Cortex of kidney (tissue), 1 donor: ENCODE data around the gene DNAH11.
"Not testable (repeated sequence)": the region's sequence is repeated elsewhere in the genome, so short reads cannot be mapped to it uniquely, and the experiment has no call there.

ENCODE experiments used
- DNase-seq: peaks from one replicate; lab custom pipeline; 2025; lab: John Stamatoyannopoulos, UW

Gene DNAH11

DNA sequence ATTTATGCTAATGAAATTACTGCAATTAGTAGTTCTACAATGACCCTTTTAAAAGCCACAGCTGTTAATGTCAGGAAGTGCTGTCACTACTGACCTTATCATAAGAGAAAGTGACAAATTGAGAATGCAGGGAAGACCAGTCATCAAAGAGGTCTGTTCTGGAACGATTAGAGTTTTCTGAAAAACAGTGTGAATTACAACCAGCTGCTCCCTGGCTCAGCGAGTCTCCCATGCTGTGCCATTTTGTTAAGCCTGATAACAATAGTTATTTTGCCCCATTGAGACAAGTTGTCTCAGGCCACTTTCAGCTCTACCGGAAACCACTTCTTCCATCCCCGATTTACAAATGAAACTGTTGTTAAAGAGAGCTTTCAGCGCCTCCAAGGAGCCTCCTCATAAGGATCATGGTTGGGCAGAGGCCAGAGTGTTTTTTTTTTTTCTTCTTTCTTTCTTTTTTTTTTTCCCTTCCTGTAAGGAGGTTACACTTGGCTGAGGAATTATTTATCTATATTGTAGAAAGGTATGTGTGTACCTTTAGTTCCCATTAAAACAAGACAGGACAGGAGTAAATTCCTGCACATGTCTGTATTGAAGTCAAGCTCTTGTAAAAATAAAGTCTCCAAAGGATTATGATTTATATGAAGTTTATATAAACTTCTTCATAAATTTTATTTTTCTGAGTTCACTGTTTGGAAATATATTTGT lies 229.2 kb downstream of the DNAH11 start:
- DNase-seq, result no peak

DNA sequence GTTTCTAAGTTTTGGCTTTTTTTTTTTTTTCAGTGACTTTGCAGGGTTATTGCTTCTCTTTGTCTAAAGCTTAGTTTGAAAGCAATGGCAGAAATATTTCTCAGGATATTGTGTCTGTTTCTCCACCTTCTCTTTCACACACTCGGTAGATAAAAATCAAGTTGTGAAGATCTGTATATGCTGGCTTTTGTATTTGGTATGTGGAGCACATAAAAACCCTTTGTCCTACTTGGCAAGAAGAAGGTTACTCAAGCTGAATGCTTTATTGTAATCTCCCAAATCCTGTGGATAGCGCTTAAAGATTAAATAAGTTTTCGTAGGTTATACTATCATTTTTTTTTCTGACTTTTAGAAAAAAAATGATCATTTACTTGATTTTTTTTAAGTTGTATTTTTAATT lies 230.5 kb downstream of the DNAH11 start:
- DNase-seq, result no peak

DNA sequence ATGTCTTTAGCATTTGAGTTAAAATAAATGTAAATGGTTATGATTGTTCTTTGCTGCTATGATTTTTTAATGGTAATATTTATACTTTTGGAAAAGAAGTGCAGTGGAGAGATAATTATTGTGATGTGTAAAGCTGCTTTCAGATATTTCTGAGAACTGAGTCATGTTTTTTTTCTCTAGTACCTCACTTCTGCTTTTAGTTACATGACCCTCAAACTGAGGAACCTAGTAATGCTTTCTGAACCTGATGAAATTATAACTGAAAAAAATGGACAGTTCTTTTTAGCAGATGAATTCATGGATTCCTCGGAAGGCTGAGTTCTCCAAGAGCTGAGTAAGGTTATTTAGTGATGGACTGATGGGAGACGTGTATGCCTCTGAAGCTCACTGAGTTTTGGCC lies 235.1 kb downstream of the DNAH11 start:
- no peak for DNase-seq

DNA sequence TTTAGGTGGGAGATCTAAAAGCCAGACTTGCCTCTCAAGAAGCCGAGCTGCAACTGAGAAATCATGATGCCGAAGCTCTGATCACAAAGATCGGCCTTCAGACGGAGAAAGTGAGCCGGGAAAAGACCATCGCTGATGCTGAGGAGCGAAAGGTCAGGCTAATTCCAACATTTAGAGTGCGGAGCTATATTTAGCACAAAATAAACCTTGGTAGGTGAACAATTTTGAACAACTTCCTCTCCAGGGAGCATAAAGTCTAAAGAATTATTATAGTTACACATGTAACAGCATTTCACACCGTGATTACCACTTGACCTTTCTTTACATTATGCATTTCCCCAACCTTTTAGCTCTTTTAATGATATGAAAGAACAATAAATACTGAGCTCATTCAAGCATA lies 236.1 kb downstream of the DNAH11 start:
- no peak for DNase-seq

DNA sequence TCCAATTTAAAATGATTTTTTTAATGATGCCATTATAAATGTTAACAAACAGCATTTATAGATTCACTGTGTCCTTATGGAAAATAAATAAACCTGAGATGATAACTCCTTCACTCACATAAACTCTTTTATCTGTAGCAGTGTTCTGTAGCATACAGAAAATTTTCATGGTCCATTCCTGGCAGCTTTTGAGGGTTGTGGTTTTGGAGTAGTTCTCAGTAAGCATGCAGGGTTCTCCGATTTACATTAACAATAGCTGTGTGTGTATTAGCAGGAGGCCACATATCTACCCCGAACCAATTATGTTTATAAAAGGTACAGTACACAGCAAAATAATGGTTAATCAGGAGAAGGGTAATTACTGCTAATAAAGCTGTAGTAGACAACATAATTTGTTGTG lies 240.2 kb downstream of the DNAH11 start:
- no peak for DNase-seq

DNA sequence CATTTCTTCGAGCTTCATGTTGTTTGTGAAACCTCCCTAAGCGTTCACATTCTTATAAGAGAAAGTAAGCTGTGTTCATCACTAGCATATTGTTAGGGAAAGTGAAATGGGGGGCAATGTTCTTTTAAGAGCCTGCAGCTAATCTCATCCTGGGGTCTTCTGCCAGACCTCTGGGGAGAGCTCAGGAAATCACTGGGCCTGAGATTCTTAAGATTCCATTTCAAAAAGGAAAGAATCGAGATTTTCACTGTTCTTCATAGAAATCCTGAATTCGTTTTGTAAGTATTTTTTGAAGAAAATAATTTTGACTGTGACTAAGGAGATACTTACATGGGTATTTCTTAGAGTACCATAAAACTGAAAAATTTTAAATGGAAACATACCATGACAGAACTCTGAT lies 242.2 kb downstream of the DNAH11 start:
- no peak for DNase-seq

DNA sequence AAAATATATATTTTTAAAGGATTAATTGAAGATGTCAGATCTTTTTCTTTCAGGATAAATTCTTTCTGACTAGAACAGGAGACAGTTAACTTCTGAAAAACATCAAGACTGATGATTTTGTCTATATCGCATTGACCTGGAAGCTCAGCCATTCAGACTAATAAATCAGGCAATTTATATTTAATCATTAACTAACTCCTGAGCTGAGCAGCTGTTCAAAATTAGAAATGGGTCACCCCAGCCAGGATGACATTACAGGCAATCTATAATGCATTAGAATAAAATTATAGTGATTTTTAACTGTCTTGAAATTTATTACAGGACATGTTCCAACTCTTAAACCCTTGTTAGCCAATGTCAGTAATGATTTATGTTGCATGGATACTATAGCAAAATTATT lies 263.0 kb downstream of the DNAH11 start:
- no peak for DNase-seq

DNA sequence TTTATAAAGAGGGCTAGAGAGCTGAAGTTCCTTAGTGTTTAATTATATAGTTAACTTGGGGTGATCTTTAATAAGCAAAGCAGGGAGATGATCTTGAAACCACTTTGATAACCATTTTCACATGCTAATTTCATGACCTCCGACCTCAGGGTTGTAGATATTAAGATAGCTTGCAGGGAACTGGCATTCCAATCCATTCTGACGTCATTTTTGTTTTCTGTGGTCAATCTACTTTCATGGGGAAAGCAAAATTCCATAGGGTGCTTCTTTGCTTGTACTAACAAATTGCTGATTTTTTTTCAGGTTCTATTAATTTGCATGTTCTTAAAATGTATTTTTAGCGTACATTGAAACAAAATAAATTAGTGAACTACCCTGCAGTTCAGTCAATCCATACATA lies 263.5 kb downstream of the DNAH11 start:
- no peak for DNase-seq

DNA sequence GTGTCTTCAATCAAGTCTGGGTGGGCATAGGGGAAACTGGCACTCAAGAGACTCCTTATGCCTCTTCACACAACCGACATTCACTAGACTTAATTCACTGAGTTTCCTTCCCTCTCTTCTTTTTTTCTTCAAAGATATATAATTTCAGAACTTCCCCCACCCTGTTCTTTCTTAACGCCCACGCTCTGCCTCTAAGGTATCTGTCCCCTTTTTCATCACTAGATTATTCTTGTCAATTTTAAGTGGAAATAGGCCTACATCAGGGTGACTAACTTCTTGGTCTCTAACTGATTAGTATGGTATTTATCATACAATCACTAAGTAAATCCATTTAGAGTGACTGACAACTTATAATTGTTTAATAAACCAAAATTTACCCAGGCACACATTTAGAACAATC lies 276.2 kb downstream of the DNAH11 start:
- DNase-seq, result no peak

DNA sequence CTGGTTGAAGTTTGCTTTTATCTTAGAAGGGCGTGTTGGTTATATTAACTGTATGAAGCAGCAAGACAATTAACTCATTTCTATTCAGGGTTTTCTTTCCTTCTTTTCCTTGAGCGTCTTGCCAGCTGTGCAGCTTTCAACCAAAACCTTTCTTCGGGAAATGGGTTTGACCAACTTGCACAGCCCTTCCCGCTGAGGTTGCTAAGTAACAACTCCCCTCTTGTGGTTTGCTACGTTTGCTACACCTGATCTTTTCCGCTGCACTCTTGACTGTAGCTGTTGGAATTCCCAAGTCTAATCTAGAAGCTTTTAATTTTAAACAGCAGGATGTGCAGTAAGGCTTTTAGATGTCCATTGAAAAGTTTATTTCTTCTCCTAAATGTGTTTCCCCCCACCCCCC lies 286.0 kb downstream of the DNAH11 start:
- no peak for DNase-seq

DNA sequence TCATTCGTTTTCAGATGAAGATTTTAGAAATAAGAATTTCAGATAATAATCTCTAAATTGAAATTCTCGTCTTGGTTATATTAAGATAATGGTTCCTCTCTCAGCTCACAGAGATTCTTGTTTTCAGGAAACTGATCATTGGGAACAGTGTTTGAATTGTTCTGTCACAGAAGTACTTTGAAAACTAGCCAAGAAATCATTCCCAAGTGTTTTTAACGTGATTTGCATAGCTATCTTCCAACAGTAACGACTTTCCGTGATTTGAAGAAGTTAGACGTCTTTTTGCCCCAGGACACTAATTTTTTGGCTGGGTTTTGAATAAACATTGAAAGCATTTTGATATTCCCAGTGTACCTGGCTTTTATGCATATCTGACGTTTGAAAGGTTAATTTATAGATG lies 286.9 kb downstream of the DNAH11 start:
- no peak for DNase-seq

DNA sequence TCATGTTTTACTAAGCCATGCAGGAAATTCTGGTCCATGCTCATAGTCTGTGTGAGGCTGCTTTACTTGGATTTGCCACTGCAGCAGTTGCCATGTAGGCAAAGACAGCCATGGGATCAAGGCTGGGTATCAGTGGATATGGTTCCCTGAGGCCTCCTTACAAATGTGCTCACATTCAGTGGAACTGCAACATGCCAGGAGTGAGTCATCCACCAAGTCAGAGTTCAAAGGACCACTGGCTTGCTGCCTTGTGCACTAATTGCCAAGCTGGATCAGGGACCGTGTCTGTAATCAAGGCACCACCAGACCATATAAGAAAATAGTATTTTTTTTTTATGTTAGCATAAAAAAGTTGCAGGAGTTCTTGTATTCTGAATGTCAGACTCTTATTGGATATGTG lies 301.9 kb downstream of the DNAH11 start:
- no peak for DNase-seq

DNA sequence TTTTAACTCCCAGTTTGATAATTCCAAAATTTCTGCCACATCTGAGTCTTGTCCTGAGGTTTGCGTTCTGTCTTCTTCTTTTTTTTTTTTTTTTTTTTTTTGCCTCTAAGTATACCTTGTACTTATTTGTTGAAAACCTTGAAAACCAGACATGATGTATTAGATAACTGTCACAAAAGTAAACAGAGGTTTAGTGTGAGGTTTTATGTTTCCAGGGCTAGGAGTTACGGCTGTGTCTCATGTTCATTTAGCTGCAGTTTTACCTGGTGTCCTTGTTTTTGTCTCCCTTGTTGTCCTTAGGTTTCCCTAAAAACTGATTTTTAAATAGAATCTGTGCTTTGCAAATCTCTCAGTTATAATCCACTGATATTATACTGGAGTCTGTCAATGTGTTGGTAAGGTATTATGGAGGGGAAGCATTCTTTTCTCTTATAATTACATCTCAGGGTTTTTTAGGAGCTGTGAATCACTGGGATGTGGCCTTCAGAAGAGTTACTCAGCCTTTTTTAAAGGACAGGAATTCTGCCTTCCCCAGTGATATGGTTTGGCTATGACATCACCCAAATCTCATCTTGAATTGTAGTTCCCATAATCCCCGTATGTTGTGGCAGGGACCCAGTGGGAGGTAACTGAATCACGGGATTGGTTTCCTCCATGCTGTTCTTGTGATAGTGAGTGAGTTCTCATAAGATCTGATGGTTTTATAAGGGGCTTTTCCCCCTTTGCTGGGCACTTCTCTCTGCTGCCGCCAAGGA lies 307.9 kb downstream of the DNAH11 start:
- no peak for DNase-seq

DNA sequence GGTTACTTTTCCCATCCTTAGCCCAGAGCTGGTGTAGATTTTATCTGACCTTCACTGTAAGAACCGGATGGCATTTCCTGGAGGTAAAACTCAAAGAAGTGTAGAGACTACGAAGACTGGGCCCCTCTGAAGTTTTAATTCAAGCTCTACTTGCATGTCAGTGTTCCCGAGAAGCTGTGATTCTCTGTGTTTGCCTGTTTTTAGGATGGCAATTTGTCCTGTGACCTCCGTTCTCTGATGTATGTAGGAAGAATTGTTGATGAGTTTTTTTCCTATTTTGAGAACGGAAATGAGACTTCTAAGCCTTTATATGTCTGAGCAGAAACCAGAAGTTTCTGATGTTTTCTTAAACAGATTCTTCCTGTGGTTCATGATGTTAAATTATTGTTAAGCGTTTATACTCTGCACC lies 308.7 kb downstream of the DNAH11 start:
- DNase-seq, result no peak

DNA sequence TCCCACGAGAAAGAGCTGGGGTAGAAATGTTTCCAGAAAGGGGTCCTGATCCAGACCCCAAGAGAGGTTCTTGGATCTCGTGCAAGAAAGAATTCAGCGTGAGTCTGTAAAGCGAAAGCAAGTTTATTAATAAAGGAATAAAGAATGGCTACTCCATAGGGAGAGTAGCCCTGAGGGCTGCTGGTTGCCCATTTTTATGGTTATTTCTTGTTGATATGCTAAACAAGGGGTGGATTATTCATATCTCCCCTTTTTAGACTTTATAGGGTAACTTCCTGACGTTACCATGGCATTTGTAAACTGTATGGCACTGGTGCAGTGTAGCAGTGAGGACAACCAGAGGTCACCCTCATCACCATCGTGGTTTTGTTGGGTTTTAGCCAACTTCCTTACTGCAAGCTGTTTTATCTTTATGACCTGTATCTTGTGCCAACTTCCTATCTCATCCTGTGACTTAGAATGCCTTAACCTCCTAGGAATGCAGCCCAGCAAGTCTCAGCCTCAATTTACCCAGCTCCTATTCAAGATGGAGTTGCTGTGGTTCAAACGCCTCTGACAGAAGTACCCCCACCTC lies 322.9 kb downstream of the DNAH11 start:
- DNase-seq, result not testable (repeated sequence)

DNA sequence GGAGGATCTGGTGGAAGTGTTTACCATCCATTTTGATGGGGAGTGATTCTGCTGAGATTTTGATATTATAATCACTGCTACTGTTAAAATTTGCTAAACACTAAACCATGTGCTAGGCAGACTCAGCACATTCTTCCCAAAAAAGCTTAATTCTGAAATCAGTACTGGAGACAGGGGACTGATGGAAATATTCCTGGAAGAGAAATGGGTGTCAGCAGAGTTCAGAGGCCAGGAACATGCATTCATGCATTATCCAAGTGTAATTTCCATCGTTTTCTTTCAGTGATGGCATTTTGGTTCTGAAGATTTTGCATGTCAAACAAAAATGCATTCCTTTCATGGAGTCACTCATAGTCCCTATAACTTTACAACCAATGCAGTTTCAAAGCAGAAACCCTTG lies 323.9 kb downstream of the DNAH11 start:
- no peak for DNase-seq

DNA sequence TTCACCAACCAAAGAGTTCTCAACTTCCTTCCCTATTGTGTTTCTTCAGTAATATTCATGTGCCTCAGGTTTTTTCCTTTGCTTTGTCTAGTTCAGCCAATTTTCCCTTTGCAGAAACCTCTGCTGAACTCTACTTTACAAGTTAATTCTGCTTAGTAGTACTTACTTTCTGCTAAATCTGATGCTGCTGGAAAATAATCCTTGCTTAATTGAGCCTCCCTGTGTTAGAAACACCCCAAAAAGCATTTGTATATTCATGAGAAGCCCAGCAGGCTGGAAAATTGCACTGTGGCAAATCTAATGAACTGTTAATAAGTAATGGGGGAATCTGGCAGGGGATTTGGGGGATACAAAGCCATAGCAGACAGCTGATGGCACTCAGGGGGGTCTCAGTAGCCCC lies 324.4 kb downstream of the DNAH11 start:
- no peak for DNase-seq

DNA sequence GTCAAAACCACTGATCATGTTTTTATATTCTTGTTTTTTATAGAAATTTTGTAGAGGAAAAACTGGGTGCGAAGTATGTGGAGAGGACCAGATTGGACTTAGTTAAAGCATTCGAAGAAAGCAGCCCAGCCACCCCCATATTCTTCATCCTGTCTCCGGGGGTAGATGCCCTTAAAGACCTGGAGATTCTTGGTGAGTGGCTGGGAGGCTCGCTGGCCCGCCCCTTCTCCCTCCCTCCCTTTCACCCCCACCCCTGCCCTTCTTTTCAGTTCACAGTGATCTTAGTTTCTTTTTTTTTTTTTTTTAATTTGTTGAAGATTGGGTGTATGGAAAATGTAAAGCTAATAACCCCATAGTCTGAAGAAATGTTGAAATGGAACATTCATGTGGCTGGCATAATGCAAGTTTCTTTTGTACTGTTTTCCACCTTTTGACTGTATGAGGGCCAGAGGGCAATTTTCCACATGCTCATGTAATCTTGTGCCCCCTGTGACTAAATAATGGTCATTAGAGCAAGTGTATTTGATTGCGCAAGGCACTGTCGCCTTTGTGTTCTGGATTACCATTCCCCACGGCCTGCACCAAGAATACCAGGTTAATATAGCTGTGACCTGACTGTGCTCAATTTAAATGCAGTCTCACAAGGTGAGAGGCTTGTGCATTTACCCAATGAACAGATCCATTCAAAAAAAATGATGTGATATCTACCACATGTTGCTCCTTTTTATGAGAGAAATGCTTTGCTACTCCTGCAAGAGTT lies 325.2 kb downstream of the DNAH11 start:
- DNase-seq, result no peak

DNA sequence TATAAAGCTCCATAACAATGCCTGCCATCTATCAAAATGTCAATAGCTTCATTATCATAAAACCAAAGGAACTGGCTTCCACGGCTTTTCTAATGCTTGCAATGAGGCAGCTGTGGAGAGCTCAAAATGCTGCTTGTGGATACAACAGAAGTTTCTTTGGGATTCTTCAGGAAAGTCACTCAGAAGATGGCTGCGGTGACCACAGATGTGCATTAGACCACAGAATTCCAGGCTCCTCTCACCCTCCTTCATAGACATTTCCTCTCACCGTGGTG lies 325.7 kb downstream of the DNAH11 start:
- no peak for DNase-seq

DNA sequence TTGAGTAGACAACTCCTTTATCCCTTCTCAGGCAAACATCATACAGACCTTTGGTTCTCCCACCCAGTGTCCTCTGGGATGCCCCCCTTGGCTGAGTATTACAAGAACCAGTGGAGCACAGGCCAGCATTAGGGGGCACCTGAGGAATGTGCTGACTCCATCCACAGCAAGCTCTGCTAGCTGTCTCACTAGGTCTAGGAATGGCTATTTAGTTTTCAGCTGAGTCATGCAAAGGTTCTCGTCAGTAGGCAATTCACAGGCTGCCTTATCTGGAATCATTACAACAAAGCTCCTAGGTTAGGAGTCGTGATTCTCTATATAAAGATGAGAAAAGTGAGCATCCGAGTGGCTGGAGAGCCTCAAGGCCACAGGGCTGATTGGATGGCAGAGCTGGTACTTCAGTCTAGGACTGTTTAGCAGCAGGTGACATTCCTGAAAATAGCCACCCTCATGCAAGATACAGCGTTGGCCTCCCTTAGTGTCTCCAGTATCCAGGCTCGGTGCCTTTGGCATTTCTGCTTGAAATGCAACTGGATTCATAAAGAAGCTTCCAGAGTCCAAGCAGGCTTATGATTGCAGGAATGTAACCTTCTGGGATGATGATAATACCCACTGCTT lies 327.1 kb downstream of the DNAH11 start:
- DNase-seq, result no peak

DNA sequence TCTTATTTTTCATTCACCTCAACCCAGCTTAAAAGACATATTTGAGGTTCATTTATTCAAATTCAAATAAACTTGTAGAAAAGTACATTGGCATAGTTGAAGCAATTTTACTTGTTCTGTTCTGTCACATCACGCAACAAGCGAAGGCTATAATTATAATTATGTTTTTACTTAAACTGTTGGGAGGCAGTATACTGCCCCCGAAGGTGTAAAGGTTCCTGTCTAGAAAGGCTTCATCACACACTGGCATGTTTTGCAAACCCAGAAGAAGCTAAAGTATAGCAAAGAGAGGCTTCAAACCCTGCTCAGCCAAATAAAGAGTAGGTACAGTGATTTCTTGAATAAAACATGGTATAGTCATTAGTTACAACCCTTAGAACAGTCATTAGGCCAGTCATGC lies 340.2 kb downstream of the DNAH11 start:
- DNase-seq, result no peak

DNA sequence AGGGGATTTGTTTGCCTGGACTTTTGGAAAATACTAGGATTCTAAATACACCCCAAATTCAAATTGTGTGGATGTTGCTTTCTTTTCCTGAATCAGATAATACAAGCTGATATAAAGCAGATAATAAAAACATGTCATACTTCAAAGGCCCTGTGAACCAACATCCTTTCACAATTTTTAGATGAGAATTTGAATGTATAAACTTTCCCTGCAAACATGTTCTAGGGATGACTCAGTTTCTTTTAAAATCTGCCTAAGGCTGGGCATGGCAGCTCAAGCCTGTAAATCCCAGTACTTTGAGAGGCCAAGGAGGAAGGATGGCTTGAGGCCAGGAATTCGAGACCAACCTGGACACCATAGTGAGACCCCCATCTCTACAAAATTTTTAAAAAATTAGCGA lies 340.7 kb downstream of the DNAH11 start:
- not testable (repeated sequence) for DNase-seq

DNA sequence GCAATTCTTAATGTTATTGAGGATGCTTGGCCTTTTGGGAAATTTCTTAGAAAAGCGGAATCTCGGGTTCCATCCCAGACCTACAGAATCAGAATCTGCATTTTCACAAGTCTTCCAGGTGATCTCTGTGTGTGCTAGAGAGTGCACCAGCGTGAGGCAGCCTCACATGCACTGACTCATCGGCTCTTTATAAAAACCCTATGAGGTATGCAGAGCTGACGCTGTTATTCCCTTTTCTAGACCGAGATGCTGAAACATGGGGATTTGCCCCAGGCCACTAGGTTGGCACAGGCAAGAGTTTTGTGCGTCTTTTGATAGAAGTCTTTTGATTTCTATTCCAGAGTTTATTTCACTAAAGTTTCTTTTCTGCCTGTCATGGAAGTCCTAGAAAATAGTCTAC lies 341.7 kb downstream of the DNAH11 start:
- DNase-seq, result no peak
